NCI-H187 treated with DMSO at 0.1 percent for 48 hours (cell line): Measurements from ENCODE around the gene DVL2.

Experiments used
- DNase-seq: peaks from one replicate; lab custom pipeline; 2025; lab: John Stamatoyannopoulos, UW

DVL2 gene

GRCh38 chr17:7234083-7234951 lies at the start of gene DVL2:
Gene DVL2, minus strand, starts transcription at chr17:7234517. Its CDS starts 255 bp downstream, at chr17:7234262.
- peak; percentile 62 for DNase-seq

GRCh38 chr17:7283471-7284216 lies 49.3 kb upstream of the DVL2 start:
- no peak for DNase-seq

GRCh38 chr17:7282752-7283321 lies 48.5 kb upstream of the DVL2 start:
- no peak for DNase-seq

DNA sequence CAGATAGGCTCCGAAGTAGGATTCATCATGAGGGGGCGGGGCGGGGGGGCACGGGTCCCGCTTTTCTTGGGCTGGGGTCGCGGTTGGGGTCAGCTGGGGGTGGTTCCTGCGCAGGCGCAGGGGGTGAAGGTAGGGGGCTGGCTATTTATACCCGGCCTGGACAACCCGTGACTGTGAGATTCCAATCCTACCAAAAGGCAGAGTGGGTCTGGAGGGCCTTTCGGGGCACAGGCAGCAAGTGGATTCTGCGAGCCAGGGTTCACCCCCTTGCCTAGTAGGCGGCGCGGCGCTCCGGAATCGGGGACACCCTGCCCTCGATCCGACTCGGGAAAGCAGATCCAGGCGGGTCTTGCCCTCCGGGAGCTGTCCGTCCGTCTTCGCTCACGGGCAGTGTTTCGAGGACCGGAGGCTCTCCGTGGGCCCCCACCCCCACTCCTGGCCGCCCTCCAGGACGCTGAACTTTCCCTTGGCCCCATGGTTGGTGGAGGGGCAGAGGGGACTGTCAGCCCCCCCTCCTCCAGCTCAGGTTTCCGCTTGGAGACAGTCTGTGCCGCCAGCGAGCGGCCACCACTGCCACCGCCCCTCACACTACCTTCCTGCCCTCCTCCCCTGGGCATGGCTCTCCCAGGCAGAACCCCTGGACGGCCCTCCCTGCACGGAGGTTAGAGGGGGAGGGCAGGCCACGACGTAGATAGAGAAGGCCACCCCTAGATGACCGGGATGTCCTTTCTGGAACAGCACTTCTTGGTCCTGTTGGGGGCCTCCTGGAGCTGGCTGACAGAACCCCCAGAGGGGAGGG lies 47.8 kb upstream of the DVL2 start:
- DNase-seq = no peak

GRCh38 chr17:7281074-7281952 lies 47.0 kb upstream of the DVL2 start, which contains the start of gene SLC2A4:
Gene SLC2A4, plus strand, starts transcription at chr17:7281718. Its CDS starts 217 bp downstream, at chr17:7281935.
- peak; percentile 61 for DNase-seq

- DNase-seq = no peak
Observed at GRCh38 chr17:7280519-7281073, 46.3 kb upstream of the DVL2 start.

DNA sequence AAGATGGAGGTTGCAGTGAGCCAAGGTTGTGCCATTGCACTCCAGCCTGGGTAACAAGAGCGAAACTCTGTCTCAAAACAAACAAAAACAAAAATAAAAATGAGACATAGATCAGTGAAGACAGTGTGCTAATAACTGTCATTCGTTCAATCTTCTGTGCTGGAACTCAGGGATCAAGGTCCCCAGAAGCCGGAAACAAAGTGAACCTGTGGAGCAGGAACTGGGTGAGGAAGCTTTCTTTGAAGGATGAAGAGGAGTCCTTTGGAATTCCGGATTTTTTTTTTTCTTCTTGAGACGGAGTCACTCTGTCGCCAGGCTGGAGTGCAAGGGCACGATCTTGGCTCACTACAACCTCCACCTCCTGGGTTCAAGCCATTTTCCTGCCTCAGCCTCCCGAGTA lies 45.1 kb upstream of the DVL2 start:
- no peak for DNase-seq

GRCh38 chr17:7266784-7267183 lies 32.5 kb upstream of the DVL2 start:
- no peak for DNase-seq

DNA sequence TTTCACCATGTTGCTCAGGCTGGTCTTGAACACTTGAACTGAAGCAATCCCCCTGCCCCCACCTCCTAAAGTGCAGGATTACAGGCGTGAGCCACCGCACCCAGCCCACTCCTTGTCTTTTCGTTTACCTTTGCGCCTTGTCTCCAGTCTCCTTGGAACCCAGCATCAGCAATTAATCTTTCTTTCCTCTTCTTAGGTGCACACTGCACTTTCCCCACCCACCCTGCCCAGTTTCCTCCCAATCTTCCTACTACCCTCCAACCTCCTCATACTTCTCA lies 29.4 kb upstream of the DVL2 start:
- DNase-seq = no peak

GRCh38 chr17:7262935-7263800 lies 28.9 kb upstream of the DVL2 start:
- no peak for DNase-seq

- DNase-seq = peak; percentile 29
Observed at GRCh38 chr17:7262192-7262934, 28.0 kb upstream of the DVL2 start, which contains the start of gene CLDN7. Gene CLDN7, minus strand, starts transcription at chr17:7262478. Its CDS starts 435 bp downstream, at chr17:7262043.

DNA sequence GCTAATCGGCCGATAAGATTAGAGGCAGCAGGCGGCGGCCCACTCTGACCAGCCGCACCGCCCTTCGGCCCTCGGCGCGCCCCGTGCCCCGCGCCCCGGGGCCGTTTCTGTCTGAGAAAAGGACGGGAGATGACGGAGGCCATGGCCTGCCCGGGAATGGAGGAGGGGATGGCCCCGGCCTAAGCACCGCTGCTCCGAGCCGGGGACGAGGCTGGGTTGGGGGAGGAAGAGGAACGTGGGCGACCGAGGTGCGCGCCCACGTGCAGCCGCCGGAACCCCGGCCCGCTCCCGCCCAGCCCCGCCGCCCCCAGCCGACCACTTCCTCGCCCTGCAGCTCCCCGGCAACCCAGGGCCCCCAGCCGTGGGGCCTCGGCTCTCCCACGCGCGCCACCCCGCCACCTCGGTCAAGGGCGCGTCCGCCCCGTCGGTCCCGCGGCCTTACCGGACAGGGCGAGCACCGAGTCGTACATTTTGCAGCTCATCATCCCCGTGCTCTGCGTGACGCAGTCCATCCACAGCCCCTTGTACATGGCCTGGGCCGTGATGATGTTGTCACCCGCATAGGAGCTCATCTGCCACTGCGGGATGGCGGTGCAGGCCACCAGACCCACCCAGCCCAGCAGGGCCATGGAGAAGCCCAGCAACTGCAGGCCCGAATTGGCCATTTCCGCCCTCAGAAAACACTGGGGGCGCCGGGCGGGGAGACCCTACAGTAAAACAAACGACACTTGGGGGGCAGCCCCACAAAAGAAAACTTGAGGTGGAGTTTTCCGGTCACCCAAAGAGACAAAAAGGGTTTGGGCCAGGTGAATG lies 27.3 kb upstream of the DVL2 start:
- DNase-seq = no peak

- DNase-seq = no peak
Observed at GRCh38 chr17:7260651-7261378, 26.5 kb upstream of the DVL2 start.

GRCh38 chr17:7260151-7260550 lies 25.8 kb upstream of the DVL2 start:
- DNase-seq = no peak

GRCh38 chr17:7259555-7259889 lies 25.2 kb upstream of the DVL2 start:
- DNase-seq = no peak

DNA sequence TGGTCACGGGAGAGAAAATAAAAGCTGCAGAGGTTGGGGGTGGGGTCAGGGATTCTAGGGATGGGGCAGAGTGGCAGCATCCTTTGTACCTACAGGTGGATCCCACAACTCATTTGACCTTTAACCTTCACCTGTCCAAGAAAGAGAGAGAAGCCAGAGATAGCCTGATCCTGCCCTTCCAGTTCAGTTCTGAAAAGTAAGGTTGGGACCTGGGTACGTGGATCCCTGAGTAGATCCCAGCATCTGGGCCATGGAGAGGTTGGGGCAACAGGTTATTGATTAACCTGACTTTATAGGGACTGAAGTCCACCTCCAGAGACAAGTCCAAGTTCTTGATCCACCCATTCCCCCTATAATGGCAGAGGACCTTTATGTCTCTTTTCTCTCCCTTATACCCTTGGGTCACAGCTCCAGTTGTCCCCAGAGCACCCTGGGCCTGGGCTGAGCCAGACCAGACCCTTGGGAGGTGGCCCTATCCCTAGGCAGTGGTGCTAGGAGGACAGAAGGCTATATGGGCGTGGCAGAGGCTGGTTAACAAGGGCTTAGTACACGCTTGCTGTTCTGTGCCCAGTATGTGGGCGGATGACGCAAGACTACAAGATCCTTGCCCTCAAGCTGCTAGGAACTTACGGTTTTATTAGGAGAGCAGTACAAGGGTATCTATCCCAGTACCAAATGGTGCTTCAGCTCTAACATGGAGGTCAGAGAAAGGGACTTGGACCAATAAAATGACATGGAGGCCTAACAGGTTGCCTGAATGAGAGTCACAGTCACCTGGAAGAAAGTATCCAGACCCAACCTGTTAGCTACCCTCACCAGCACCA lies 24.6 kb upstream of the DVL2 start:
- no peak for DNase-seq
